ENCODE measurements around the gene POTEB.
"Not testable (repeated sequence)": the region's sequence is repeated elsewhere in the genome, so short reads cannot be mapped to it uniquely, and the experiment has no call there.

POTEB gene

GRCh38 chr15:21877635-21878034 lies at the start of gene POTEB:
TSS of gene POTEB (minus strand) at chr15:21877735. CDS start at chr15:21877246, 489 bp downstream.
- not testable (repeated sequence) for H3K9ac ChIP-seq (ENCODE audit: low read length); H3K36me3 ChIP-seq (ENCODE audit: control insufficient read depth, insufficient read depth, low read length); H3K4me1 ChIP-seq (ENCODE audit: control insufficient read depth, insufficient read depth, low read length); H3K9me3 ChIP-seq (ENCODE audit: control insufficient read depth, low read length); H3K27me3 ChIP-seq (ENCODE audit: control insufficient read depth, insufficient read depth, low read length); H3K4me3 ChIP-seq (ENCODE audit: low read length)

DNA sequence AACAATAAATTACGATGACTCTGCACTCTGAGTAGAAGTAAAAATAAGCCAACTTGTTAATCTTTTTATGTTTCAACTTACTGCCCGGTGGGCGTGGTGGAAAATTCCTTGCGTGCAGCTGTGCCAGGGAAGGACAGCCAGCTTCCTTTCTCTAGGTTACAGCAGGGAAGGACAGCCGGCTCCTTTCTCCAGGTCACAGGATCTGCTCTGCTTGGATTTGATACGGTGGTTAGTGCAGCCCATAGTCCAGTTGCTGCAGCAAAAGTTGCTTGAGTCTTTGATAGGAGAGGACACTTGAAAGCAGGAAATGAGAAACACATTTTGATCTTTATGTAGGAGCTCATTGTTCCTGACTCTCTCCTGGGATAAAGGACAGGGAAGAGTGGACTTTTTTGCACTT lies 13.4 kb upstream of the POTEB start:
- not testable (repeated sequence) for H3K9me3 ChIP-seq (ENCODE audit: control insufficient read depth, low read length); H3K4me1 ChIP-seq (ENCODE audit: control insufficient read depth, insufficient read depth, low read length); H3K36me3 ChIP-seq (ENCODE audit: control insufficient read depth, insufficient read depth, low read length); H3K9ac ChIP-seq (ENCODE audit: low read length); H3K27me3 ChIP-seq (ENCODE audit: control insufficient read depth, insufficient read depth, low read length); H3K4me3 ChIP-seq (ENCODE audit: low read length)

DNA sequence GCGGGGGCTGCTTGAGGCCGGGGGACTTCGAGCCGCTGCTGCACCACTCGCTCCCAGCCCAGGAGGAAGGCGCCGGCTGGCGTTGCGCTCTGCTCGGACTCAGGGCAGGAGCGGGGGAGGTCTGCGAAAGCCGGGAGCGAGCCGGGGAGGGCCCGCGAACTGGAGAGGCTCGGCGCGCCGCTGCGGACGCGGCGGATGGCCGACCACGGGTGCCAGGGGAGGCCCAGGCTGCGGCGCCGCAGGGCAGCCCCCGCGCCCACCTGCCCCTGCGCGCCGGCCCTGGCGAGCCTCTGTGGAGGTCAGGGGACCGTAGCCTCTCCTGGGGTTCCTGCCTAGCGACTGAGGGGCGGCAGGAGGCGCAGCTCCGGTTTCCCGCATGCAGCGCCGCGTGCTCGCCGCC lies 12.0 kb upstream of the POTEB start:
- not testable (repeated sequence) for H3K4me3 ChIP-seq (ENCODE audit: low read length); H3K4me1 ChIP-seq (ENCODE audit: control insufficient read depth, insufficient read depth, low read length); H3K36me3 ChIP-seq (ENCODE audit: control insufficient read depth, insufficient read depth, low read length); H3K9me3 ChIP-seq (ENCODE audit: control insufficient read depth, low read length); H3K9ac ChIP-seq (ENCODE audit: low read length); H3K27me3 ChIP-seq (ENCODE audit: control insufficient read depth, insufficient read depth, low read length)

DNA sequence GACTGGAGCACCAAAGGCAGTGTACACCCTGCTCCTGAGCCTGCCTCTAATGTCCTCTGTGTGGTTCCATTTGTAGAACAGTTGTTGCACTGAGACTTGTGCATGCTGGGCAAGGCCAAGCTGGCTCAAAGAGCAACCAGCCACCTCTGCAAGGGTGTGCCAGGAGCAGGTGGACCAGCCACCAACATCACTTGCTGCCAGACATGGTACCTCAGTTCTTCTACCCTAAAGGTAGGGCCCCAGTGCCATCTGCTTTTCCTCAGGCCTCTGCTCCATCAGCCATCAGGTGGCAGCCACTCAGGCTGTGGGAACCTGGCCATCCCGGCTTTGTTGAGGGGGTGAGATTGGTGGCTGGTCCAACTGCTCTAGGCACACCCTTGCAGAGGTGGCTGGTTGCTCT lies 38.7 kb downstream of the POTEB start:
- not testable (repeated sequence) for H3K9ac ChIP-seq (ENCODE audit: low read length); H3K4me3 ChIP-seq (ENCODE audit: low read length); H3K9me3 ChIP-seq (ENCODE audit: control insufficient read depth, low read length); H3K4me1 ChIP-seq (ENCODE audit: control insufficient read depth, insufficient read depth, low read length); H3K36me3 ChIP-seq (ENCODE audit: control insufficient read depth, insufficient read depth, low read length); H3K27me3 ChIP-seq (ENCODE audit: control insufficient read depth, insufficient read depth, low read length)
